Measurements from ENCODE around the gene ATE1.

GRCh38 chr10:121800146-121800545 lies 127.7 kb downstream of the ATE1 start:
- TF ChIP-seq POLR2A (IDR thresholded peaks at IDR 0.05; ENCODE audit: low read length), result no peak
- no peak for TF ChIP-seq GATA1 (IDR thresholded peaks at IDR 0.05; ENCODE audit: low read depth, low read length)

All from erythroblast (primary cell).